HEK293 (cell line): ENCODE results near the gene SPTLC3.

Experiments
- CTCF ChIA-PET: fragments of 350-600 bp; formaldehyde crosslinking; extraction: SDS; loops from one replicate; lab custom pipeline; 2021; ENCODE audit warnings: antibody characterized with exemption; lab: Yijun Ruan, JAX
- POLR2A ChIA-PET: fragments of 300-600 bp; formaldehyde crosslinking; extraction: SDS; loops from one replicate; lab custom pipeline; 2020; ENCODE audit warnings: antibody characterized with exemption, inconsistent platforms; lab: Yijun Ruan, JAX
- H3K27ac ChIP-seq: fragments of 200-500 bp; sonication (Bioruptor generic); 2 replicates; pipeline ENCODE4 v1.5.1; 2014; ENCODE audit warnings: low read depth, low read length, control low read depth, inconsistent platforms; ENCODE audit errors: extremely low read depth
- H3K36me3 ChIP-seq, 2 experiments: fragments of 200-500 bp in 1 of 2; sonication (Bioruptor generic) in 1 of 2; 1 replicate in 1 of 2; 2 replicates in 1 of 2; pipeline ENCODE4 v1.5.1; 2014 to 2017; ENCODE audit warnings: inconsistent platforms in 2 of 2, low read length in 2 of 2; ENCODE audit not compliant: control insufficient read depth in 2 of 2, insufficient read depth in 1 of 2
- H3K4me1 ChIP-seq: fragments of 200-500 bp; sonication (Bioruptor generic); 2 replicates; pipeline ENCODE4 v1.5.1; 2014; ENCODE audit warnings: mild to moderate bottlenecking, low read length, inconsistent platforms; ENCODE audit not compliant: control insufficient read depth, insufficient read depth
- H3K4me3 ChIP-seq: 2 replicates; pipeline ENCODE4 v1.5.1; 2011; ENCODE audit warnings: low read depth, mild to moderate bottlenecking, control low read depth, low read length, moderate library complexity
- H3K9me3 ChIP-seq: fragments of 200-500 bp; sonication (Bioruptor generic); 2 replicates; pipeline ENCODE4 v1.5.1; 2014; ENCODE audit warnings: low read depth, low read length, inconsistent platforms; ENCODE audit not compliant: control insufficient read depth, insufficient read depth
- MYNN ChIP-seq: fragments of 450-650 bp; formaldehyde crosslinking; IDR thresholded peaks from 2 replicates; pipeline ENCODE4 v1.5.1; 2016; ENCODE audit warnings: missing biosample characterization, missing genetic modification characterization, borderline replicate concordance
- SCRT1 ChIP-seq: fragments of 450-650 bp; formaldehyde crosslinking; IDR thresholded peaks from 2 replicates; pipeline ENCODE4 v1.5.1; 2016; ENCODE audit warnings: missing biosample characterization, missing genetic modification characterization, borderline replicate concordance
- ZFP69B ChIP-seq: fragments of 450-650 bp; formaldehyde crosslinking; IDR thresholded peaks from 2 replicates; pipeline ENCODE4 v1.5.1; 2016; ENCODE audit warnings: missing biosample characterization, missing genetic modification characterization
- ZNF112 ChIP-seq: fragments of 450-650 bp; formaldehyde crosslinking; IDR thresholded peaks from 2 replicates; pipeline ENCODE4 v1.5.0; 2017; ENCODE audit warnings: missing biosample characterization, missing genetic modification characterization
- ZNF133 ChIP-seq: fragments of 450-650 bp; formaldehyde crosslinking; IDR thresholded peaks from 2 replicates; pipeline ENCODE4 v1.5.1; 2016; ENCODE audit warnings: missing biosample characterization, missing genetic modification characterization
- ZNF155 ChIP-seq: fragments of 450-650 bp; formaldehyde crosslinking; IDR thresholded peaks from 2 replicates; pipeline ENCODE4 v1.5.1; 2016; ENCODE audit warnings: missing biosample characterization, missing genetic modification characterization
- ZNF19 ChIP-seq: fragments of 450-650 bp; formaldehyde crosslinking; IDR thresholded peaks from 2 replicates; pipeline ENCODE4; 2016; ENCODE audit warnings: missing biosample characterization, missing genetic modification characterization, low read depth
- ZNF324 ChIP-seq: fragments of 450-650 bp; formaldehyde crosslinking; IDR thresholded peaks from 2 replicates; pipeline ENCODE4 v1.5.1; 2016; ENCODE audit warnings: missing biosample characterization, missing genetic modification characterization
- ZNF391 ChIP-seq: fragments of 450-650 bp; formaldehyde crosslinking; IDR thresholded peaks from 2 replicates; pipeline ENCODE4 v1.5.1; 2016; ENCODE audit warnings: low read depth, missing biosample characterization, missing genetic modification characterization, borderline replicate concordance
- ZNF624 ChIP-seq: fragments of 450-650 bp; formaldehyde crosslinking; IDR thresholded peaks from 2 replicates; pipeline ENCODE4 v1.5.1; 2017; ENCODE audit warnings: missing biosample characterization, missing genetic modification characterization
- ZNF707 ChIP-seq: fragments of 450-650 bp; formaldehyde crosslinking; IDR thresholded peaks from 2 replicates; pipeline ENCODE4 v1.5.1; 2016; ENCODE audit warnings: missing biosample characterization, missing genetic modification characterization
- TF ChIP-seq, protein P1 (sequence below): fragments of 450-650 bp; formaldehyde crosslinking; IDR thresholded peaks from 2 replicates; pipeline ENCODE4 v1.5.1; 2016; ENCODE audit warnings: missing biosample characterization, missing genetic modification characterization
- TF ChIP-seq, protein P2 (sequence below): fragments of 450-650 bp; formaldehyde crosslinking; IDR thresholded peaks from 2 replicates; pipeline ENCODE4 v1.5.1; 2017; ENCODE audit warnings: missing biosample characterization, missing genetic modification characterization
- TF ChIP-seq, protein P3 (sequence below): IDR thresholded peaks from 2 replicates; pipeline ENCODE4 v1.6.1; 2011; ENCODE audit warnings: mild to moderate bottlenecking, low read depth, low read length, borderline replicate concordance
- TF ChIP-seq, protein P4 (sequence below): fragments of 450-650 bp; formaldehyde crosslinking; optimal IDR thresholded peaks from 2 replicates; pipeline ENCODE3; 2016; ENCODE audit warnings: missing biosample characterization, mild to moderate bottlenecking, missing genetic modification characterization
- TF ChIP-seq, protein P5 (sequence below): fragments of 450-650 bp; formaldehyde crosslinking; IDR thresholded peaks from 2 replicates; pipeline ENCODE4 v1.5.1; 2016; ENCODE audit warnings: missing biosample characterization, missing genetic modification characterization

SPTLC3 gene

DNA sequence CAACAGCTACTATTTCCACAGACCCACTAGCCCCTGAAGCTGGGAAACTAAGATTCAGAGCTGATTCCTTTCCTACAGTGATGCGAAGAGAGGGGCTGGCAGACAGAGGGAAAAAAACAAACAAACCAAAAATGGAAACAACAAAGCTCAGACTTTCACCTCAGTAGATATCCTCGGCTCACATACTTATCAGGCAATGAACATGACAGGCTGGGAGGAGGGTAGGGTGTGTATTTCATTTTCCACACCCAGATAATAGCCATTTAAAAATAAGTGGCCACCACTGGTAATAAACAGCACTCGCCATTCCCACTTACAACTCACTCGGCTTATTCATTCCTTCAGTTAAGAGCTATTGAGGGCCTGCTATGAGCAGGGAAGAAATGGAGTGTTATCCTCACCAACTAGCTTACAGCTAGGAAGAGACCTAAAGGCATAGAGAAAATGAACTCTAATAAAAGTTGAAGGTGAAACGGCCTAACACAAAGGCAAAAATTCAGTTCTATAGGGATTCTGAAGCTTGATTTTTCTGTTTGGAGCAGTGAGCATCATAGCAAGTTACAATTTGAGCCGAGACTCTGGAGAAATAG lies 32.0 kb upstream of the SPTLC3 start:
- Histone ChIP-seq H3K4me3 (no peak overlapping the region), H3K9me3 (no peaks in the 10 kb centered on the region), H3K27ac (no peak overlapping the region), H3K36me3 (no peaks in the 10 kb centered on the region)
- CTCF ChIA-PET, result interaction anchor here (0.9 to 1.2 kb wide), 2 partner anchors 127 to 286 kb away, joined by 3 read pairs; no protein-coding TSS in a partner anchor
- TF ChIP-seq, protein P1, sequence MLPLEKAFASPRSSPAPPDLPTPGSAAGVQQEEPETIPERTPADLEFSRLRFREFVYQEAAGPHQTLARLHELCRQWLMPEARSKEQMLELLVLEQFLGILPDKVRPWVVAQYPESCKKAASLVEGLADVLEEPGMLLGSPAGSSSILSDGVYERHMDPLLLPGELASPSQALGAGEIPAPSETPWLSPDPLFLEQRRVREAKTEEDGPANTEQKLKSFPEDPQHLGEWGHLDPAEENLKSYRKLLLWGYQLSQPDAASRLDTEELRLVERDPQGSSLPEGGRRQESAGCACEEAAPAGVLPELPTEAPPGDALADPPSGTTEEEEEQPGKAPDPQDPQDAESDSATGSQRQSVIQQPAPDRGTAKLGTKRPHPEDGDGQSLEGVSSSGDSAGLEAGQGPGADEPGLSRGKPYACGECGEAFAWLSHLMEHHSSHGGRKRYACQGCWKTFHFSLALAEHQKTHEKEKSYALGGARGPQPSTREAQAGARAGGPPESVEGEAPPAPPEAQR (tag by site-specific recombination), result no peak
- TF ChIP-seq SCRT1 (no peak), ZNF324 (tag by site-specific recombination) (no peak), ZNF112 (tag by site-specific recombination) (no peak)
- TF ChIP-seq, protein P2, sequence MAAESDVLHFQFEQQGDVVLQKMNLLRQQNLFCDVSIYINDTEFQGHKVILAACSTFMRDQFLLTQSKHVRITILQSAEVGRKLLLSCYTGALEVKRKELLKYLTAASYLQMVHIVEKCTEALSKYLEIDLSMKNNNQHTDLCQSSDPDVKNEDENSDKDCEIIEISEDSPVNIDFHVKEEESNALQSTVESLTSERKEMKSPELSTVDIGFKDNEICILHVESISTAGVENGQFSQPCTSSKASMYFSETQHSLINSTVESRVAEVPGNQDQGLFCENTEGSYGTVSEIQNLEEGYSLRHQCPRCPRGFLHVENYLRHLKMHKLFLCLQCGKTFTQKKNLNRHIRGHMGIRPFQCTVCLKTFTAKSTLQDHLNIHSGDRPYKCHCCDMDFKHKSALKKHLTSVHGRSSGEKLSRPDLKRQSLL, result no peak
- TF ChIP-seq, protein P3, sequence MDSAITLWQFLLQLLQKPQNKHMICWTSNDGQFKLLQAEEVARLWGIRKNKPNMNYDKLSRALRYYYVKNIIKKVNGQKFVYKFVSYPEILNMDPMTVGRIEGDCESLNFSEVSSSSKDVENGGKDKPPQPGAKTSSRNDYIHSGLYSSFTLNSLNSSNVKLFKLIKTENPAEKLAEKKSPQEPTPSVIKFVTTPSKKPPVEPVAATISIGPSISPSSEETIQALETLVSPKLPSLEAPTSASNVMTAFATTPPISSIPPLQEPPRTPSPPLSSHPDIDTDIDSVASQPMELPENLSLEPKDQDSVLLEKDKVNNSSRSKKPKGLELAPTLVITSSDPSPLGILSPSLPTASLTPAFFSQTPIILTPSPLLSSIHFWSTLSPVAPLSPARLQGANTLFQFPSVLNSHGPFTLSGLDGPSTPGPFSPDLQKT, result no peak
- TF ChIP-seq, all 188 proteins: peak for 0
- H3K4me1 ChIP-seq, result no peaks in the 10 kb centered on the region
- POLR2A ChIA-PET, result interaction anchor here (0.5 kb wide), 1 partner anchor 20 kb away, joined by 6 read pairs; no protein-coding TSS in a partner anchor

DNA sequence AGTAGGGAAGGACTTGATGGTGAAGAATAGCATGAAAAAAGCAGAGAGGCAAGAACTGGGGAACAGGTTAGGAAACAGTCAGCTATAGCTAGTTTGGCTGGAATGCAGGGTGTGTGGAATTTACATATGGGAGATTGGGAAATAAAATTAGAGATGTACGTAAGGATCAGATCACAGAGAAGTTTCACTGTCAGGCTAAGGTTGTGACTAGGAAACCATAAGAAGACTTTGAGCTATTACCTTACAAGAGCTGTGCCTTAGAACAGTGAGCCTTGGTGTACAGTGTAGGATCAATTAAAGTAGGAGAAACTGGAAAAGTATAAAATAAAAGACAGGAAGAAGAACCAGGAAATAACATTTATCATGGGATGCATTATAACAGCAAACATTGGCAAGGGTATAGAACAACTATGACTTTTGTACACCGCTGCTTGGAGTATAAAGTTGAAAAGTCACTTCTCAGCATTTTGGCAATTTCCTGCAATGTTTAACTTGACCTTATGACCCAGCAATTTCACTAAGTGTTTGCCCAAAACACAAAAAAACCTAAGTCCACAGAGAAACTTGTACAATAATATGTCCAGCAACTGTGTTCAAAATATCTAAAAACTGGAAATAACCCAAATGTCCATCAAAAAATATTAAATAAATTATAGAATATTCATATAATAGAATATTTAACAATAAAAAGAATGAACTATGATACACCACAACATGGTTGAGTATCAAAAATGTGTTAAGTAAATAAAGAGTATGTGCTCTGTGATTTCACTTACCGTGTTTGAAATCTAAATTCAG lies 31.2 kb upstream of the SPTLC3 start:
- CTCF ChIA-PET, result interaction anchor here (0.9 kb wide), 1 partner anchor 126 kb away, joined by 3 read pairs; no protein-coding TSS in a partner anchor
- no peak for TF ChIP-seq ZNF19 (tag by site-specific recombination)
- no peak for TF ChIP-seq ZNF707 (tag by site-specific recombination)
- TF ChIP-seq ZNF133, result no peak
- no peak for TF ChIP-seq ZFP69B
- TF ChIP-seq ZNF391, result no peak
- TF ChIP-seq, protein P4, sequence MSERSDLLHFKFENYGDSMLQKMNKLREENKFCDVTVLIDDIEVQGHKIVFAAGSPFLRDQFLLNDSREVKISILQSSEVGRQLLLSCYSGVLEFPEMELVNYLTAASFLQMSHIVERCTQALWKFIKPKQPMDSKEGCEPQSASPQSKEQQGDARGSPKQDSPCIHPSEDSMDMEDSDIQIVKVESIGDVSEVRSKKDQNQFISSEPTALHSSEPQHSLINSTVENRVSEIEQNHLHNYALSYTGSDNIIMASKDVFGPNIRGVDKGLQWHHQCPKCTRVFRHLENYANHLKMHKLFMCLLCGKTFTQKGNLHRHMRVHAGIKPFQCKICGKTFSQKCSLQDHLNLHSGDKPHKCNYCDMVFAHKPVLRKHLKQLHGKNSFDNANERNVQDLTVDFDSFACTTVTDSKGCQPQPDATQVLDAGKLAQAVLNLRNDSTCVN (tag by site-specific recombination), result no peak
- no peak for TF ChIP-seq ZNF155 (tag by site-specific recombination)
- TF ChIP-seq MYNN (tag by site-specific recombination), result no peak
- TF ChIP-seq, protein P5, sequence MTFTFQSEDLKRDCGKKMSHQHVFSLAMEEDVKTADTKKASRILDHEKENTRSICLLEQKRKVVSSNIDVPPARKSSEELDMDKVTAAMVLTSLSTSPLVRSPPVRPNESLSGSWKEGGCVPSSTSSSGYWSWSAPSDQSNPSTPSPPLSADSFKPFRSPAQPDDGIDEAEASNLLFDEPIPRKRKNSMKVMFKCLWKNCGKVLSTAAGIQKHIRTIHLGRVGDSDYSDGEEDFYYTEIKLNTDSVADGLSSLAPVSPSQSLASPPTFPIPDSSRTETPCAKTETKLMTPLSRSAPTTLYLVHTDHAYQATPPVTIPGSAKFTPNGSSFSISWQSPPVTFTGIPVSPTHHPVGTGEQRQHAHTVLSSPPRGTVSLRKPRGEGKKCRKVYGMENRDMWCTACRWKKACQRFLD (tag by site-specific recombination), result no peak
- no peak for TF ChIP-seq ZNF624 (tag by site-specific recombination)
- H3K27ac ChIP-seq, result no peak overlapping the region
- no peaks in the 10 kb centered on the region for H3K4me1 ChIP-seq
- H3K9me3 ChIP-seq, result no peaks in the 10 kb centered on the region
- H3K4me3 ChIP-seq, result no peak overlapping the region
- POLR2A ChIA-PET, result interaction anchor here (0.5 kb wide), 1 partner anchor 20 kb away, joined by 6 read pairs; no protein-coding TSS in a partner anchor
- H3K36me3 ChIP-seq, result no peaks in the 10 kb centered on the region
